Activated CD4-positive, alpha-beta memory T cell treated with anti-CD3 and anti-CD28 coated beads for 36 hours (primary cell): ENCODE measurements around the gene YIPF3. TPM values are rescaled to one million over a fixed set of nuclear protein-coding genes. Genes with fewer than 3 reads are reported as not detected.
"Not testable (repeated sequence)": the region's sequence is repeated elsewhere in the genome, so short reads cannot be mapped to it uniquely, and the experiment has no call there.

Source experiments
- CTCF ChIA-PET: fragments of 350-600 bp; sonication (Branson Sonifier 250); formaldehyde crosslinking; loops from one replicate; lab custom pipeline; 2021; ENCODE audit warnings: antibody characterized with exemption, inconsistent platforms; lab: Charles Lee
- POLR2A ChIA-PET: fragments of 350-600 bp; sonication (Branson Sonifier 250); formaldehyde crosslinking; loops from one replicate; lab custom pipeline; 2021; ENCODE audit warnings: antibody characterized with exemption; lab: Charles Lee
- DNase-seq: peaks from one replicate; pipeline ENCODE4 v3.0.0-alpha.2; 2020
- H3K27ac Mint-ChIP-seq: one replicate; pipeline ENCODE4 v1.8.0; 2021; ENCODE audit warnings: mixed read lengths
- H3K27me3 Mint-ChIP-seq: one replicate; pipeline ENCODE4 v1.8.0; 2021; ENCODE audit warnings: mixed read lengths
- H3K36me3 Mint-ChIP-seq: one replicate; pipeline ENCODE4 v1.8.0; 2021; ENCODE audit warnings: mixed read lengths
- H3K4me1 Mint-ChIP-seq: one replicate; pipeline ENCODE4 v1.8.0; 2021; ENCODE audit warnings: low read depth, mixed read lengths
- H3K4me3 Mint-ChIP-seq: one replicate; pipeline ENCODE4 v1.8.0; 2021; ENCODE audit warnings: mild to moderate bottlenecking, mixed read lengths
- H3K9me3 Mint-ChIP-seq: one replicate; pipeline ENCODE4 v1.8.0; 2021; ENCODE audit warnings: mixed read lengths
- intact Hi-C: fragments of 100-400 bp; cut with micrococcal nuclease; formaldehyde crosslinking; loops from one replicate; pipeline ENCODE4 v1.15.1; 2023
- total RNA-seq, 2 experiments: library from RNA; stranded (reverse); gene quantifications; one replicate each; pipeline ENCODE4 v1.2.3, GENCODE V29; 2021

YIPF3 gene
- total RNA-seq, 2 experiments from 2014 or later, result 38.3 to 39.3 TPM

- ChIA-PET CTCF (no interaction called here), POLR2A (no interaction called here)
- Mint-ChIP-seq H3K9me3 (no peaks in the 10 kb centered on the region), H3K4me1 (peaks cover 10% of the 10 kb centered on the region), H3K27ac (no peak overlapping the region), H3K4me3 (no peak overlapping the region), H3K36me3 (no peaks in the 10 kb centered on the region), H3K27me3 (peaks cover 11% of the 10 kb centered on the region)
- intact Hi-C loops, result no loop called here
- DNase-seq, result no peak
Observed at GRCh38 chr6:43472515-43472914, 44.2 kb downstream of the YIPF3 start.

DNA sequence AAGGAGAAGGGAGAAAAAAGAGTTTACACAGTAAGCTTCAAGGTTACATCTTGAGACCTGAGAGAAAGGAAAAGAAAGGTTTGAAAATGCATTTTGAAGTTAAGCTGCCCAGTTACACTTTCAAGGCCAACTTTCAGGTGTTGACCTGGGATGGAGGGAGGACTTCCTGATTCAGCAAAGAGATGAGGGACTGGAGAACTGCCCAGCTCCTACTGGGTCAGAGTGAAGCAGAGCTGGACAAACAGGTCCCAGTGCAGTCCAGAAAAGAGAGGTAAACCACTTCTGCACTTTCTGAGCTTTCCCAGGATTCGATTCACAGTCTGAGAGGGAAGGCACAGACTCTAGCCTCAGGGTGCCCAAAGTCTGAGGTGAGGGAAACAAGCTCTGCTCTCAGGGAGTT lies 45.3 kb downstream of the YIPF3 start:
- no peaks in the 10 kb centered on the region for H3K36me3 Mint-ChIP-seq
- no peak overlapping the region for H3K27ac Mint-ChIP-seq
- ChIA-PET CTCF (interaction anchor here (0.8 kb wide), 1 partner anchor 36 kb away, joined by 3 read pairs; no protein-coding TSS in a partner anchor), POLR2A (no interaction called here)
- no peak for DNase-seq
- intact Hi-C loops, result no loop called here
- H3K27me3 Mint-ChIP-seq, result peaks cover 15% of the 10 kb centered on the region
- H3K9me3 Mint-ChIP-seq, result no peaks in the 10 kb centered on the region
- no peak overlapping the region for H3K4me3 Mint-ChIP-seq
- H3K4me1 Mint-ChIP-seq, result no peaks in the 10 kb centered on the region

DNA sequence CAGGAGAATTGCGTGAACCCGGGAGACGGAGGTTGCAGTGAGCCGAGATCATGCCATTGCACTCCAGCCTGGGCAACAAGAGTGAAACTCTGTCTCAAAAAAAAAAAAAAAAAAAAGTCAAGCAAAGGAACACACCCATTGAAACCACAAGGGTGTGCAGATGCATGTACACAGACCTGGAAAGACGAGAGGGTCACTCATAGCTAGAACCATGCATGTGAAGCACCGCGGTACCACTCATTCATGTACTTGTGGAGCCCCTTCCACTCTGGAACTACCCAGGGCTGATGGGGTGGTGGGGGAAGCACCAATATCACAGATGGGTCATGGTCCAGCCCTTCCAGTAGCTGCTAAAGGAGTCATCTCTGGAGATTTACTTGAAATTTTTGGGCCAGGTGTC lies 46.8 kb downstream of the YIPF3 start:
- no peaks in the 10 kb centered on the region for H3K9me3 Mint-ChIP-seq
- DNase-seq, result peak; percentile 13
- no peak overlapping the region for H3K27ac Mint-ChIP-seq
- intact Hi-C loops, result no loop called here
- H3K27me3 Mint-ChIP-seq, result peaks cover 18% of the 10 kb centered on the region
- ChIA-PET POLR2A (no interaction called here), CTCF (interaction anchor here (0.8 kb wide), 1 partner anchor 36 kb away, joined by 3 read pairs; no protein-coding TSS in a partner anchor)
- H3K36me3 Mint-ChIP-seq, result no peaks in the 10 kb centered on the region
- H3K4me1 Mint-ChIP-seq, result no peaks in the 10 kb centered on the region
- H3K4me3 Mint-ChIP-seq, result no peak overlapping the region

DNA sequence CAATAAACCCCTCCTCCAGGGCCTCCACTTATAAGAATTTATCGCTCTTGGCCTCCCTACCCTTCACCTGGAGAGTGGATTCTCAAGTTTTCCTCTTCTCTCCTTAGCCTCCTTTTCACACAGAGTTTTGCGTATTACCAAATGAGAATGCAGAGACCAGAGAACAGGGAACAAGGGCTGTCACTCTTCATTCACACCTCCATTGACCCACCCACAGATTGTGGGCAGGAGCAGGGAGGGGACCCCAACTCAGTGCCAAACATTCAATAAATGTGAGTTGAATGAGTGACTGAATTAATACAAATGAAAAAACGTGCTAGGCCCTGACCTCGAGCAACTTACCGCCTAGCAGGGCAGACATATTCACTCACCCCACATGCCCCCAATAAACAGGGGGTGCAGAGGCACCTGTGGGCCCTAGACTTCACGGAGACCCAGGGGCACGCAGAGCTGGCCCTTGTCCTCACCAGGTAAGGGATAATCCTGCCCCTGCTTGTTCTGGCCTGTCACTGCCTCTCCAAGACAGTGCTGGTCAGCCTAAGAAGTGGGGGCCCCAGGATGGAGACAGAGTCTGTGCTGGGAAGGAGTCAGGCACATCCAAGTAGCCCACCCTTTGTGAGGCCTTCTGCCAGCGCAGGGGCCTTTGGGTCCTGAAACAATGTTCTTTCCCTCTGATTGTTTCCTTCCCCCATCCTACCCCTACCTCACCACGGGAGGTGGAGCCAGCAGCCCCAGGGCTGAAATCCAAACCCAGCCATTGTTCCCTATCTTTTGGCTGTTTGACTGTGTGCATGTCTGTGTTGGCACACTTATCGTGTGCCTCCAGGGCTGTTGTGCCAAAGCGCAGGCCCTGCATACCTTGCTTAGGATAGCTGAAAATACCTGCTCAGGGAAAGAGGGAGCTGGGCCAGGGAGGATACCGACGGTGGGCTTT lies 47.7 kb downstream of the YIPF3 start:
- ChIA-PET POLR2A (no interaction called here), CTCF (no interaction called here)
- intact Hi-C loops, result no loop called here
- H3K27ac Mint-ChIP-seq, result no peak overlapping the region
- no peaks in the 10 kb centered on the region for H3K9me3 Mint-ChIP-seq
- no peak overlapping the region for H3K4me3 Mint-ChIP-seq
- peaks cover 19% of the 10 kb centered on the region for H3K27me3 Mint-ChIP-seq
- H3K36me3 Mint-ChIP-seq, result no peaks in the 10 kb centered on the region
- DNase-seq, result no peak
- H3K4me1 Mint-ChIP-seq, result no peaks in the 10 kb centered on the region

GRCh38 chr6:43468240-43468639 lies 48.5 kb downstream of the YIPF3 start:
- ChIA-PET CTCF (interaction anchor here (1.2 kb wide), 1 partner anchor 39 kb away, joined by 5 read pairs; no protein-coding TSS in a partner anchor), POLR2A (no interaction called here)
- intact Hi-C loops, result no loop called here
- Mint-ChIP-seq H3K27ac (no peak overlapping the region), H3K36me3 (no peaks in the 10 kb centered on the region), H3K9me3 (no peaks in the 10 kb centered on the region), H3K4me3 (no peak overlapping the region), H3K27me3 (peaks cover 19% of the 10 kb centered on the region), H3K4me1 (no peaks in the 10 kb centered on the region)
- DNase-seq, result no peak

- Mint-ChIP-seq H3K27ac (no peak overlapping the region), H3K4me3 (no peak overlapping the region), H3K36me3 (no peaks in the 10 kb centered on the region), H3K9me3 (no peaks in the 10 kb centered on the region), H3K4me1 (no peaks in the 10 kb centered on the region), H3K27me3 (peaks cover 22% of the 10 kb centered on the region)
- ChIA-PET CTCF (interaction anchor here (1.2 kb wide), 1 partner anchor 39 kb away, joined by 5 read pairs; no protein-coding TSS in a partner anchor), POLR2A (no interaction called here)
- intact Hi-C loops, result no loop called here
- DNase-seq, result no peak
Observed at GRCh38 chr6:43467752-43468151, 49.0 kb downstream of the YIPF3 start.

DNA sequence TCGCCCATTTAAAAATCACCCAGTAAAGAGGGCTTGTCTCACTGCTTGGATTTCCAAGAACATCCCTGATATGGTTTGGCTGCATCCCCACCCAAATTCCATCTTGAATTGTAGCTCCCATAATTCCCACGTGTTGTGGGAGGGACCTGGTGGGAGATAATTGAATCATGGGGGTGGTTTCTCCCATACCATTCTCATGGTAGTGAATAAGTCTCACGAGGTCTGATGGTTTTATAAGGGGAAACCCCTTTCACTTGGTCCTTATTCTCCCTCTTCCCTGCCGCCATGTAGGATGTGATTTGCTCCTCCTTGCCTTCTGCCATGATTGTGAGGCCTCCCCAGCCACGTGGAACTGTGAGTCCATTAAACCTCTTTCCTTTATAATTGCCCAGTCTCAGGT lies 49.5 kb downstream of the YIPF3 start:
- H3K9me3 Mint-ChIP-seq, H3K27ac Mint-ChIP-seq, POLR2A ChIA-PET, DNase-seq, H3K4me1 Mint-ChIP-seq, H3K4me3 Mint-ChIP-seq, H3K36me3 Mint-ChIP-seq, intact Hi-C loops: not testable (repeated sequence)
- peaks cover 22% of the 10 kb centered on the region for H3K27me3 Mint-ChIP-seq
- CTCF ChIA-PET, result interaction anchor here (1.2 kb wide), 1 partner anchor 40 kb away, joined by 5 read pairs; no protein-coding TSS in a partner anchor

GRCh38 chr6:43465948-43466347 lies 50.8 kb downstream of the YIPF3 start:
- no peak overlapping the region for H3K27ac Mint-ChIP-seq
- H3K4me1 Mint-ChIP-seq, result no peaks in the 10 kb centered on the region
- H3K4me3 Mint-ChIP-seq, result no peak overlapping the region
- H3K27me3 Mint-ChIP-seq, result peaks cover 24% of the 10 kb centered on the region
- no peaks in the 10 kb centered on the region for H3K9me3 Mint-ChIP-seq
- intact Hi-C loops, result no loop called here
- no peak for DNase-seq
- no peaks in the 10 kb centered on the region for H3K36me3 Mint-ChIP-seq
- ChIA-PET CTCF (no interaction called here), POLR2A (no interaction called here)

- Mint-ChIP-seq H3K9me3 (no peaks in the 10 kb centered on the region), H3K36me3 (no peaks in the 10 kb centered on the region), H3K4me1 (no peaks in the 10 kb centered on the region), H3K27ac (no peak overlapping the region), H3K4me3 (no peak overlapping the region), H3K27me3 (peaks cover 20% of the 10 kb centered on the region)
- intact Hi-C loops, result no loop called here
- ChIA-PET CTCF (interaction anchor here (0.7 kb wide), 1 partner anchor 621 kb away, joined by 4 read pairs; no protein-coding TSS in a partner anchor), POLR2A (no interaction called here)
- no peak for DNase-seq
Observed at GRCh38 chr6:43464337-43464736, 52.4 kb downstream of the YIPF3 start.

- Mint-ChIP-seq H3K4me1 (no peaks in the 10 kb centered on the region), H3K9me3 (no peaks in the 10 kb centered on the region), H3K36me3 (no peaks in the 10 kb centered on the region), H3K27ac (no peak overlapping the region), H3K27me3 (peaks cover 12% of the 10 kb centered on the region), H3K4me3 (no peak overlapping the region)
- ChIA-PET POLR2A (interaction anchor here (0.7 kb wide), 1 partner anchor 105 kb away, joined by 3 read pairs; no protein-coding TSS in a partner anchor), CTCF (no interaction called here)
- intact Hi-C loops, result no loop called here
- DNase-seq, result no peak
Observed at GRCh38 chr6:43461936-43462335, 54.8 kb downstream of the YIPF3 start.
